ENCODE results near the gene GLT6D1.

Gene GLT6D1

GRCh38 chr9:135582966-135583687 lies 56.2 kb downstream of the GLT6D1 start:
- DNase-seq: no peak

DNA sequence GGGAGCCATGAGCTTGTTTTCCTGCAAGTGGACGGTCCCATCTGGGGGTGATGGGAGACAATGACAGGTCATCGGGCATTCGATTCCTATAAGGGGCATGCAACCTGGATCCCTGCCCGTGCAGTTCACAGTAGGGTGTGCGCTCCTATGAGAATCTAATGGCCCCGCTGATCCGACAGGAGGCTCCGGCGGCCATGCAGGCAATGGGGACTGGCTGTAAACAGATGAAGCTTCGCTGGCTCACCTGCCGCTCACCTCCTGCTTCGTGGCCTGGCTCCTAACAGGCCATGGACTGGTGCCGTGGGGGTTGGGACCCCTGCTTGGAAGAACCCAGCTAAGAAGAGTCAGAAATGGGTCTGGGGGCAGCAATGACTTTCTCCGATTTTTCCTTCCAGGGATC lies 56.8 kb downstream of the GLT6D1 start:
- DNase-seq: no peak

DNA sequence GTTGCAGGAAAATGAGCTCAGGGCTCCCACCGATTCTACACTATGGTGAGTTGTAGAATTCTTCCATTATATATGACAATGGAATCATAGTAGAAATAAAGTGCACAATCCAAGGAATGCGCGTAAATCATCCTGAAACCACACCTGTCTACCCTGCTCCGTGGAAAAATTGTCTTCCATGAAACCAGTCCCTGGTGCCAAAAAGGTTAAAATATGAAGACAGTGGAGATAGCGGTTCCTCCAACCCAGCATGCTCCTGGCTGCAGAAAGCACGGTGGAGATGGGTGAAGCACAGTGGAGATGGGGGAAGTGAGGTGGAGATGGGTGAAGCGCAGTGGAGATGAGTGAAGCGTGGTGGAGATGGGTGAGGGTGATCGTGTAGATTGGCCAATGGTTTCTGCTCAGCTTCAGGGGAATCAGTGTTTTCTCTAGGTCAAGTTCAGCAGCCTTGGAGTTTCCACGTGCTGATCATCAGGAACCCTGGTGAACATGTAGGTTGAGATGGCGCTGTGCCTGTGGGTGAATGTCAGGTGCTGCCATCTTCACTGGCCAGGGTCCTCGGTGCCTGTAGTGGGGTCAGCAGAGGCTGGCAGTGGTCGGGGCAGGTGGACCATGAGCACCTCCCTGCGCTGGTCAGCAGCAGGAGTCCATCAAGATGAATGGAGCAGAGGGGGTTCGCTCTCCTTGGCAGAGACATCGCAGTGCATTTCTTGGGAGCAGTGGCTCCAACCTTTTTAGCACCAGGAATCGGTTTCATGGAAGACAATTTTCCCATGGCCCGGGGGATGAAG lies 57.5 kb downstream of the GLT6D1 start:
- no peak for DNase-seq

DNA sequence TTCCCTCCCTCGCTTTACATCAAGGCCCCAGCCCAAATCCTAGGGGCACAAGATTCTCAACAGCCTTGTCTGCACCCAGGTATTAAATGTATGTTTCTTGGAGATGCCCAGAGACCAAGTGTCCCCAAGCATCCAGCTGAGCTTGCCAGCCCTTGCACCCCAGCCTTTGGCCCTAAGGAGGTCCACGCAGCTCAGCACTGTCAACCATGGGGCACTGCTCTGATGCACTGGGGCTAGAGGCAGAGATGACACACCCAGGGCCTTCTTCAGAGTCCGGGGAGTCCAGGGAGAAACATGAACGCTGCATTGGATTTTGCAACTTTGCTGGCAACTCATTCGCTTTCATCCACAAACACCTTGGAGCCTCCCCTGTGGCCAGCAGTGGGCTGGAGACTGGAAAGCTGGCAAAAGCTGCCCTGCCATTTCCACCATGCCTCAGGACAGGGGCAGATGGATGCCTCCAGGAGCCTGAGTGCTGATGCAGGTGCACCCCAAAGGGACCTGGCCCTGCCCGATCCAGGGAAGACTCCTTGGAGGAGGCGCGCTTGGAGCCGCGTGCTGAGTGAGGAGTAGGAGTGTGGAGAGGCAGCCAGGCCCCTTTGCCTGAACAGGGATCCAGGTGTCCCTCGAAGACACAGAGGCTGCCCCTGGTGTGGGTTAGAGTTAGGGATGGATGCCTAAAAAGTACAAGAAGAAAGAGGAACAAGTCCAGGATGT lies 58.5 kb downstream of the GLT6D1 start:
- DNase-seq: no peak

GRCh38 chr9:135579889-135580660 lies 59.3 kb downstream of the GLT6D1 start:
- DNase-seq: no peak

- DNase-seq: no peak
Observed at GRCh38 chr9:135579356-135579755, 60.0 kb downstream of the GLT6D1 start.

DNA sequence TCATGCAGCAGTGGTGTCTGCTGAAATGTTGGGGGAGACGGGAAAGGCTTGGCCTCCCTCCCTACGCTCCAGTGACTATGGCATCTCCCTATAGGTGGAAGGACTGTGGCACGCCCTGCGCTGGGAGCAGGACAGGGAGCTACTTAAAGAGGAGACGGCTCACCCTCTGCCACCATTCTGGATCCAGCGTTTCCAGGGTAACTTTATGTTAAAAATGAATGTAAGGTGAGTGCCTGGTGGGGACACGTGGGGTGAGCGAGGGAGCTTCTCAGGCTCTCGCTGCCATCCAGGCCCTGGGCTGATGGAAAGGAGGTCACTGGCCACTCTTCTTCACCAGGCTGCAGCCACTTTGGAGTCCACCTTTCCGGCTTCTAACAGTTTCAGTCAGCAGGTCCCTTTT lies 62.1 kb downstream of the GLT6D1 start:
- no peak for DNase-seq

DNA sequence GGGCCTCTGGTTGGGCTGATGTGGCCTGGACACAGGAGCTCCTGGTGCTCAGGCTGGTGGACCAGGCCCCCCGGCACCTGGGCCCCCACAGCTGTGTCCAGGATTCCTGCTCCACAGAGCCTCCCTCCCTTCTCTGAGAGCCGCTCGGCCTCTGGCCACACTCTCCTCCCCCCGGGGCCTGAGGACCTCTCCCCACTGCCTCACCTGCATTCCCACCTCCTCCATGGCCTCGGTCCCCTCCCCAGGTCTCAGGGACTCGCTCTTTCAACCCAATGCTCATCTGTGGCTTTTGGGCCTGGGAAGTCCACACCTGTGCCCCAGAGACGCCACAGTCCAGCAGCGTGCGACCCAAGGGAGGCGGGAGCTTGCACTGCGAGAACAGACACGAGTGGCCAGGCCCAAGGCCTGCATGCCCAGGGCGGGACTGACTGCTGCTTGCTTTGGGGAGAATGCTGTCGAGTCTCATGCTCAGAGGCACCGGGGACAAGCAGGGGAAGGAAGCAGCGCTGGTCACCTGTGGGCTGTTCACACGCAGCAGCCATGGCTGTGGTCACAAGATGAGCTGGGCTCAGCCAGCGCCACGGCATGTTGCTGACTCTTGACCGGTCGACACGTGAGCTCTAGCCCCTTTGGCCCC lies 63.2 kb downstream of the GLT6D1 start:
- DNase-seq: no peak

GRCh38 chr9:135574943-135575342 lies 64.4 kb downstream of the GLT6D1 start:
- DNase-seq: no peak

DNA sequence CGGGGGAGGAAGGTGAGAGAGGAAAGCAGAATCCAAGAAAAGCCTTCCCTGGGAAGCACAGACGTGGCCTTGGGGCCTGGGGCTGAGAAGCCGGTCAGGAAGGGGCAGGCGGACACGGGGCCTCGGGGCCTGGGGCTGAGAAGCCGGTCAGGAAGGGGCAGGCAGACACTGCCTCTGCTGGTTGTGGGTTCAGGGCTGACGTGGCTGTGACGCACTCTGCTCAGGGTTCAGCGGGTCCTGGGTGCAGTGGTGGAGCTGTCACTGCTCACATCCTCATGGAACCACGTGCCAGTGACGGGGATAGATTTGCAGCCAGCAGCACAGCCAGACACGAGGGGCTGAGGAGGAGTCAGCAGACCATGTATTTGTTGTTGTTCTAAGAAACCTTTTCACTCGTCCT lies 65.0 kb downstream of the GLT6D1 start:
- DNase-seq: no peak

All from CD4-positive, alpha-beta T cell treated with Interleukin-10 for 1 hour (primary cell).